GM21390 (cell line): ENCODE measurements around the gene MCAM.

ENCODE experiments used
- ATAC-seq: cut with Tn5 transposase; IDR thresholded peaks from one replicate; pipeline ENCODE4 v1.9.1; 2021; ENCODE audit not compliant: unreplicated experiment

The MCAM gene

DNA sequence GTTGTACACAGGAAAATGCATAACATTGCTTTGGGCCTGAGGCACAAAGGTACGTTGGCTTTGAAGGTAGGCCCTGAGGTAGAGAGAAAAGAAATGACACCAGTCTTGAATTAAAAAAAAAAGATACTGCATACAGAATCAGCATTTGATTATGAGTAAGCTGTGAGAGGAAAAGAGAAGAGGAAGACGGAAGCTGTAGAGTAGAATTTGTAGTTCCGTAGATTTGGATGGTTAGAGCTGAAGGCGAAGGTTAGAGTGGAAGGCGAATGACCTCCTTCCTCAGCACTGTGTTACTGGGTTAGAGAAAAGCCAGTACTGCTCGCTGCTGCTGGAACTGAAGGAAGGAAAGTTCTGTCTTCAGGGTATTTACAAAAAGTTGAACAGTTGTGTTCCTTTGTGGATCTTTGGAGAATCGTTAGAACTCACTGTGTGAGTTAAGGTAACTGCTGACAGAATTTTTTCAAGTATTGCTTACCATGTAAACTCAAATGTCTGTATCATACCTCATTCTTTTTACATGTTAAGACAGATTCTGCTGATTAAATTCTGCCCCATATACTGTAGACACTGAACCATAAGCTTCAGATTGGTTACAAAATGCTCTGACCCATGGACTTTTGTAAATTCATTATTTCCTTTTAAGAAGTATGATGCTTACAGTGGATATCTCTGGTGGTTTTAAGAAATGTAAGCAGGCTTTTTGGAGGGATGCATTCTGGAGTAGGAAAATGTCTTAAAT lies 50.2 kb downstream of the MCAM start:
- ATAC-seq, result no peak

DNA sequence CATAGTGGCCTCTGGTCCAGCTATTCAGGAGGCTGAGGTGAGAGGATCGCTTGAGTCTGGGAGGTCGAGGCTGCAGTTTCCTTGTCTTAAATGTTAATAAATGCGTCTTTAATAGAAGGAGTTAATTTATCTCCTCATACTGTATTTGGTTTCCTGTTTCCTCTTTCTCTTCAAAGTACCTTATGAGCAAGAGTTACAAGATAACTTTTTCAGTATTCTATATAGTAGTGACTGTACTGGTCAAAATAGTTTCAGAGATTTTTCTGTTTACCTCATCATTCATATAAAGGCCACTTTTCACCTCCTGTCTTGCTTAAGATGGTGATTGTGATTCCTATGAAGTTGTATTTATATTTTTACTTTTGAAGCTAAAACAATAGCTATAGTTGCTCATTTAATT lies 50.9 kb downstream of the MCAM start:
- no peak for ATAC-seq

DNA sequence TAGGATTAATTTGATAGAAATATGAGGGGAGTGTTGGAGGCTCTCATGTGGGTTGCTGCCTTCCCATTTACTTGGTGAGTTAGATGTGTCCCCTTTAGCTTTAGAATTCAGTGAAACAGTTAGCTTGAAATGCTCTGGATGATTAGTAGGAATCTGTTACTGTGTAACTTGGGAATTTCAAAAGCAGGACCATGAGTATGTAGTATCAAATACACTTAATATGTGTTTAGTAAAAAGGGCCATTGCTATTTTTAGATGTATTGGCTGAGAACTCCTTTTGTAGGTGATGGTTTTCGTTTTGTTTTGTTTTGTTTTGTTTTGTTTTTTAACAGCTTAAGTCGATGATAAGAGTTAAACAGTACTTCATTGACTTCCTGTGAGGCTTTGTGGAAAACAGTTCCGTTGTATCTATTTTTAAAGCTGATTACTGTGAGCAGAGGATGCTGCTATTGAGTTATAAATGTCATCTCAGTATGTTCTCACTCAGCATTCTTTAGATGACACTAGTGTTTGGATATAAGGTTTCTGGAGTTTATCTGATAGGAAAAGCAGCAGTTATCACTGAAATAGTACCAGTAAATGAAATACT lies 53.5 kb downstream of the MCAM start:
- ATAC-seq, result no peak

DNA sequence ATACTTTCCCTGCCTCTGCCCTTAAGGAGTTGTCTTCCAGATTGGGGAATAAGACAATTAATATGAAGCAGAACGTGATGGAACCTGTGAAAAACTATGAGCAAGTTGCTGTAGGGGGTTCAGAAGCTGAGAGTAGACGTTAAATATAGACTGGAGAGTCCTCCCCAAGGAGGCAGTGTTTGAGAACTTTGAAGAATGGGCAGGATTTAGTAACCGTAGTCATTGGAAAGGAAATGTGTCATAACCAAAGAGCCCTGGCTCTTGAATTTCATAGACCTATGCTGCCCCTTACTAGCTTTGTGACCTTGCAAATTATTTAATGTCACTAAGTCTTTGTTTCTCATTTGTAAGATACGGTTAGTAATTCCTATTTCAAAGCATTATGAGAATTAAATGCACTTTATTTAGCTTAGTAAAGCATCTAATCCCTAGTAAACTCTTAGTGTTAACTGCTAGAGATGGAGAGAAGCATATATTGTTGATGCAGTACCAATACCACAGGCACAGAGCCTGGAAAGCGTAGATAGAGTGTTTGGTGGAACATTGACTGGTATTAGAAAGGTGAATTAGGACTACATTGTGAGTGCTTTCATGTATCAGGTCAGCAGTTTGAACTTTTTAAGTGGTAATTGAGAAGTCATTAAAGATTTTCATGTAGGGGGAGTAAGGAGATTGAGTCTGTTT lies 54.1 kb downstream of the MCAM start:
- no peak for ATAC-seq

DNA sequence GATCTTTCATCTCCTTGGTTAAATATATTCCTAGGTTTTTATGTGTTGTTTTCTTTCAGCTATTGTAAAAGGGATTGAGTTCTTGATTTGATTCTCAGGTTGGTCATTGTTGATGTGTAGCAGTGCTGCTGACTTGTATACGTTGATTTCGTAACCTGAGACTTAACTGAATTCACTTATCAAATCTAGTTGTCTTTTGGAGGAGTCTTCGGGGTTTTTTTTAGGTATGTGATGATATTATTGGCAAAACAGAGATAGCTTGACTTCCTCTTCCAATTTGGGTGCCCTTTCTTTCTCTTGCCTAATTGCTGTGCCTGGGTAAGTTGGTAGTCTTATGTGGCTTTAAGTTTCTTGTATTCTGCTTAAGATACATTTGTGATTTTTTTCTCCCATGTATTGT lies 57.9 kb downstream of the MCAM start:
- no peak for ATAC-seq
